ENCODE measurements around the gene ARSB. TPM values are rescaled to one million over a fixed set of nuclear protein-coding genes. Genes with fewer than 3 reads are reported as not detected.
"Not testable (repeated sequence)": the region's sequence is repeated elsewhere in the genome, so short reads cannot be mapped to it uniquely, and the experiment has no call there.

ARSB gene
- total and polyA plus RNA-seq, 2 donors from 2014 or later = 8.3 to 16.4 TPM

GRCh38 chr5:78858364-78858763 is 126.7 kb downstream of the ARSB start:
- intact Hi-C loops (cut with DNase I) = no loop called here
- no peak for FAIRE-seq

GRCh38 chr5:78855026-78855425 is 130.1 kb downstream of the ARSB start:
- intact Hi-C loops (cut with DNase I) = no loop called here
- Histone ChIP-seq H3K36me3 (ENCODE audit: control insufficient read depth in 2 of 3, insufficient read depth in 3 of 3, low read length in 3 of 3) (no peaks in the 10 kb centered on the region), H3K4me1 (ENCODE audit: control insufficient read depth in 2 of 3, insufficient read depth in 2 of 3, low read depth in 1 of 3, low read length in 3 of 3) (no peaks in the 10 kb centered on the region), H3K27ac (ENCODE audit: low read depth in 2 of 2, low read length in 2 of 2) (no peak overlapping the region), H3K4me3 (ENCODE audit: low read length in 3 of 3) (no peak overlapping the region), H3K9me3 (ENCODE audit: control insufficient read depth in 2 of 3, insufficient read depth in 1 of 3, low read length in 3 of 3) (no peaks in the 10 kb centered on the region), H3K27me3 (ENCODE audit: control insufficient read depth, insufficient read depth, low read length) (no peaks in the 10 kb centered on the region), H3K9ac (ENCODE audit: low read length in 3 of 3) (no peak overlapping the region)
- no peak for FAIRE-seq
- DNase-seq = no peak
- TF ChIP-seq CTCF (IDR thresholded peaks at IDR 0.05; ENCODE audit: borderline replicate concordance, extremely low read depth, insufficient read depth) = no peak

More at GRCh38 chr5:78858364-78858763, 126.7 kb downstream of the ARSB start:
- H3K4me1 ChIP-seq (ENCODE audit: control insufficient read depth in 2 of 3, insufficient read depth in 2 of 3, low read depth in 1 of 3, low read length in 3 of 3) = no peaks in the 10 kb centered on the region
- H3K36me3 ChIP-seq (ENCODE audit: control insufficient read depth in 2 of 3, insufficient read depth in 3 of 3, low read length in 3 of 3) = no peaks in the 10 kb centered on the region
- DNase-seq = no peak
- H3K27me3 ChIP-seq (ENCODE audit: control insufficient read depth, insufficient read depth, low read length) = no peaks in the 10 kb centered on the region
- H3K27ac ChIP-seq (ENCODE audit: low read depth in 2 of 2, low read length in 2 of 2) = no peak overlapping the region
- H3K9ac ChIP-seq (ENCODE audit: low read length in 3 of 3) = no peak overlapping the region
- no peak for TF ChIP-seq CTCF (IDR thresholded peaks at IDR 0.05; ENCODE audit: borderline replicate concordance, extremely low read depth, insufficient read depth)
- no peaks in the 10 kb centered on the region for H3K9me3 ChIP-seq (ENCODE audit: control insufficient read depth in 2 of 3, insufficient read depth in 1 of 3, low read length in 3 of 3)
- no peak overlapping the region for H3K4me3 ChIP-seq (ENCODE audit: low read length in 3 of 3)

- FAIRE-seq; intact Hi-C loops (cut with DNase I); H3K27ac ChIP-seq (ENCODE audit: low read depth in 2 of 2, low read length in 2 of 2); H3K9ac ChIP-seq (ENCODE audit: low read length in 3 of 3); H3K36me3 ChIP-seq (ENCODE audit: control insufficient read depth in 2 of 3, insufficient read depth in 3 of 3, low read length in 3 of 3); H3K9me3 ChIP-seq (ENCODE audit: control insufficient read depth in 2 of 3, insufficient read depth in 1 of 3, low read length in 3 of 3); DNase-seq; H3K27me3 ChIP-seq (ENCODE audit: control insufficient read depth, insufficient read depth, low read length); H3K4me3 ChIP-seq (ENCODE audit: low read length in 3 of 3); H3K4me1 ChIP-seq (ENCODE audit: control insufficient read depth in 2 of 3, insufficient read depth in 2 of 3, low read depth in 1 of 3, low read length in 3 of 3): not testable (repeated sequence)
Measured at GRCh38 chr5:78851891-78852290, 133.2 kb downstream of the ARSB start.

GRCh38 chr5:78845470-78845869 is 139.6 kb downstream of the ARSB start:
- intact Hi-C loops (cut with DNase I) = no loop called here
- H3K9ac ChIP-seq (ENCODE audit: low read length in 3 of 3) = no peak overlapping the region
- no peak for TF ChIP-seq CTCF (IDR thresholded peaks at IDR 0.05; ENCODE audit: borderline replicate concordance, extremely low read depth, insufficient read depth)
- no peak overlapping the region for H3K27ac ChIP-seq (ENCODE audit: low read depth in 2 of 2, low read length in 2 of 2)
- no peaks in the 10 kb centered on the region for H3K4me1 ChIP-seq (ENCODE audit: control insufficient read depth in 2 of 3, insufficient read depth in 2 of 3, low read depth in 1 of 3, low read length in 3 of 3)
- H3K9me3 ChIP-seq (ENCODE audit: control insufficient read depth in 2 of 3, insufficient read depth in 1 of 3, low read length in 3 of 3) = no peaks in the 10 kb centered on the region
- H3K36me3 ChIP-seq (ENCODE audit: control insufficient read depth in 2 of 3, insufficient read depth in 3 of 3, low read length in 3 of 3) = no peaks in the 10 kb centered on the region
- DNase-seq = no peak
- no peak overlapping the region for H3K4me3 ChIP-seq (ENCODE audit: low read length in 3 of 3)
- no peak for FAIRE-seq
- no peaks in the 10 kb centered on the region for H3K27me3 ChIP-seq (ENCODE audit: control insufficient read depth, insufficient read depth, low read length)

Data from kidney (tissue), 14 donors.